Fibroblast of lung (primary cell): ENCODE results near the gene RIBC1.

ENCODE experiments used
- CTCF ChIP-seq, 2 donors: IDR thresholded peaks in 1 of 2; conservative IDR thresholded peaks in 1 of 2; 1 replicate in 1 of 2; 2 replicates in 1 of 2; pipeline ENCODE4 v1.5.1; 2011 to 2012; ENCODE audit warnings: low read length in 2 of 2, control low read depth in 1 of 2, inconsistent platforms in 1 of 2, low read depth in 1 of 2, mild to moderate bottlenecking in 1 of 2
- EZH2 ChIP-seq: IDR thresholded peaks from 2 replicates; pipeline ENCODE4 v1.5.1; 2012; ENCODE audit warnings: low read length, control low read depth, mild to moderate bottlenecking; ENCODE audit errors: missing control alignments

GRCh38 chrX:53442322-53442631, 19.6 kb downstream of the RIBC1 start:
- TF ChIP-seq EZH2 (no peak), CTCF (conservative IDR thresholded peaks at IDR 0.05 in 1 of 2, IDR thresholded peaks at IDR 0.05 in 1 of 2; ENCODE audit: low read depth in 1 of 2, low read length in 2 of 2) (no peak)
